IPS DF 6.9 (cell line): ENCODE measurements around the gene NRXN3.

Experiments
- DNase-seq: peaks from one replicate; pipeline ENCODE4 v3.0.0-alpha.2; 2013; ENCODE audit warnings: low read depth, low spot score
- H3K27ac ChIP-seq: one replicate; pipeline ENCODE4 v1.5.1; 2013; ENCODE audit warnings: low read length, control low read depth
- H3K27me3 ChIP-seq: 2 replicates; pipeline ENCODE4 v1.6.1; 2013; ENCODE audit warnings: mild to moderate bottlenecking, low read length; ENCODE audit not compliant: control insufficient read depth, insufficient read depth
- H3K36me3 ChIP-seq: 2 replicates; pipeline ENCODE4 v1.6.1; 2013; ENCODE audit warnings: low read length; ENCODE audit not compliant: control insufficient read depth, insufficient read depth
- H3K4me1 ChIP-seq: 2 replicates; pipeline ENCODE4 v1.6.1; 2013; ENCODE audit warnings: low read length; ENCODE audit not compliant: control insufficient read depth, insufficient read depth
- H3K4me3 ChIP-seq: 2 replicates; pipeline ENCODE4 v1.5.1; 2013; ENCODE audit warnings: mild to moderate bottlenecking, low read length
- H3K9me3 ChIP-seq: 2 replicates; pipeline ENCODE4 v1.6.1; 2013; ENCODE audit warnings: low read length, inconsistent platforms; ENCODE audit not compliant: control insufficient read depth, insufficient read depth
- WGBS: extraction: QIAGEN DNeasy Blood & Tissue Kit; methylation state at CpG from one replicate; pipeline ENCODE4 v1.1.7; 2013; ENCODE audit warnings: mixed read lengths, missing lambda C conversion rate; ENCODE audit not compliant: insufficient read length, insufficient coverage; 5-methylcytosine and 5-hydroxymethylcytosine counted together

NRXN3 gene

GRCh38 chr14:79580906-79581305 lies 1410.7 kb downstream of the NRXN3 start:
- DNase-seq: no peak
- no peaks in the 10 kb centered on the region for H3K9me3 ChIP-seq
- no peaks in the 10 kb centered on the region for H3K27me3 ChIP-seq
- H3K4me1 ChIP-seq: peaks cover 1% of the 10 kb centered on the region; the same call in 1 of the 2 replicates
- no CpG with 5 or more reads among the region's 4 CpGs for WGBS
- H3K36me3 ChIP-seq: no peaks in the 10 kb centered on the region
- no peak overlapping the region for H3K4me3 ChIP-seq
- H3K27ac ChIP-seq: no peak overlapping the region

GRCh38 chr14:79581912-79582576 lies 1411.9 kb downstream of the NRXN3 start:
- WGBS: no CpG with 5 or more reads among the region's 4 CpGs
- Histone ChIP-seq H3K4me3 (no peak overlapping the region), H3K27ac (no peak overlapping the region), H3K36me3 (no peaks in the 10 kb centered on the region), H3K9me3 (no peaks in the 10 kb centered on the region), H3K4me1 (peaks cover 1% of the 10 kb centered on the region; the same call in 1 of the 2 replicates), H3K27me3 (no peaks in the 10 kb centered on the region)
- DNase-seq: no peak

- Histone ChIP-seq H3K4me1 (peaks cover 1% of the 10 kb centered on the region; the same call in 1 of the 2 replicates), H3K36me3 (no peaks in the 10 kb centered on the region), H3K9me3 (no peaks in the 10 kb centered on the region), H3K4me3 (no peak overlapping the region), H3K27ac (no peak overlapping the region), H3K27me3 (no peaks in the 10 kb centered on the region)
- WGBS: no CpG with 5 or more reads among the region's 4 CpGs
- no peak for DNase-seq
Observed at GRCh38 chr14:79583738-79584408, 1413.7 kb downstream of the NRXN3 start.

GRCh38 chr14:79584679-79585078 lies 1414.5 kb downstream of the NRXN3 start:
- Histone ChIP-seq H3K9me3 (no peaks in the 10 kb centered on the region), H3K27me3 (no peaks in the 10 kb centered on the region), H3K4me1 (peaks cover 1% of the 10 kb centered on the region; the same call in 1 of the 2 replicates), H3K27ac (no peak overlapping the region), H3K4me3 (no peak overlapping the region), H3K36me3 (no peaks in the 10 kb centered on the region)
- WGBS: no CpG with 5 or more reads among the region's 2 CpGs
- DNase-seq: no peak

GRCh38 chr14:79585845-79586244 lies 1415.7 kb downstream of the NRXN3 start:
- no CpG with 5 or more reads among the region's 4 CpGs for WGBS
- H3K36me3 ChIP-seq: no peaks in the 10 kb centered on the region
- H3K27me3 ChIP-seq: no peaks in the 10 kb centered on the region
- DNase-seq: no peak
- peaks cover 1% of the 10 kb centered on the region; the same call in 1 of the 2 replicates for H3K4me1 ChIP-seq
- no peak overlapping the region for H3K4me3 ChIP-seq
- no peak overlapping the region for H3K27ac ChIP-seq
- no peaks in the 10 kb centered on the region for H3K9me3 ChIP-seq

GRCh38 chr14:79586416-79586815 lies 1416.2 kb downstream of the NRXN3 start:
- Histone ChIP-seq H3K4me1 (no peaks in the 10 kb centered on the region; the same call in 1 of the 2 replicates), H3K4me3 (no peak overlapping the region), H3K27me3 (no peaks in the 10 kb centered on the region), H3K9me3 (no peaks in the 10 kb centered on the region), H3K36me3 (no peaks in the 10 kb centered on the region), H3K27ac (no peak overlapping the region)
- no CpG with 5 or more reads among the region's 5 CpGs for WGBS
- DNase-seq: no peak

GRCh38 chr14:79586989-79587598 lies 1416.9 kb downstream of the NRXN3 start:
- Histone ChIP-seq H3K27me3 (no peaks in the 10 kb centered on the region), H3K27ac (no peak overlapping the region), H3K4me1 (no peaks in the 10 kb centered on the region), H3K4me3 (no peak overlapping the region), H3K36me3 (no peaks in the 10 kb centered on the region), H3K9me3 (no peaks in the 10 kb centered on the region)
- DNase-seq: no peak
- no CpG with 5 or more reads among the region's 7 CpGs for WGBS

GRCh38 chr14:79587875-79588274 lies 1417.7 kb downstream of the NRXN3 start:
- Histone ChIP-seq H3K36me3 (no peaks in the 10 kb centered on the region), H3K9me3 (no peaks in the 10 kb centered on the region), H3K4me1 (no peaks in the 10 kb centered on the region), H3K4me3 (no peak overlapping the region), H3K27me3 (no peaks in the 10 kb centered on the region), H3K27ac (no peak overlapping the region)
- no CpG with 5 or more reads among the region's 1 CpG for WGBS
- no peak for DNase-seq

- Histone ChIP-seq H3K4me3 (no peak overlapping the region), H3K27me3 (no peaks in the 10 kb centered on the region), H3K27ac (no peak overlapping the region), H3K9me3 (no peaks in the 10 kb centered on the region), H3K36me3 (no peaks in the 10 kb centered on the region), H3K4me1 (no peaks in the 10 kb centered on the region)
- no peak for DNase-seq
- no CpG with 5 or more reads among the region's 2 CpGs for WGBS
Observed at GRCh38 chr14:79588398-79588797, 1418.2 kb downstream of the NRXN3 start.

- WGBS: no CpG with 5 or more reads among the region's 4 CpGs
- H3K4me3 ChIP-seq: no peak overlapping the region
- DNase-seq: no peak
- no peaks in the 10 kb centered on the region for H3K36me3 ChIP-seq
- no peaks in the 10 kb centered on the region for H3K4me1 ChIP-seq
- H3K9me3 ChIP-seq: no peaks in the 10 kb centered on the region
- H3K27me3 ChIP-seq: no peaks in the 10 kb centered on the region
- H3K27ac ChIP-seq: no peak overlapping the region
Observed at GRCh38 chr14:79596551-79596950, 1426.4 kb downstream of the NRXN3 start.
